ENCODE data around the gene CERS6.

- TF ChIP-seq EZH2 (IDR thresholded peaks at IDR 0.05), result no peak
- no peak for TF ChIP-seq POLR2AphosphoS5 (IDR thresholded peaks at IDR 0.05; ENCODE audit: borderline replicate concordance, low read depth, low read length)
Measured at GRCh38 chr2:168594778-168595177, 138.7 kb downstream of the CERS6 start.

All from SK-N-MC (cell line).